Peyer's patch (tissue), 4 donors: Measurements from ENCODE around the gene HEXD. TPM values are rescaled to one million over a fixed set of nuclear protein-coding genes. Genes with fewer than 3 reads are reported as not detected.

Source experiments
- DNase-seq, 3 donors: peaks; one replicate each; pipeline ENCODE4 v3.0.0-alpha.2; 2017 to 2019
- H3K27ac ChIP-seq, 4 donors: fragments of 200-600 bp; sonication (generic); one replicate each; pipeline ENCODE4 v1.5.1; 2016 to 2019
- H3K27me3 ChIP-seq, 2 donors: fragments of 200-600 bp; sonication (generic); one replicate each; pipeline ENCODE4 v1.5.1; 2019
- H3K36me3 ChIP-seq, 3 donors: fragments of 200-600 bp; sonication (generic); one replicate each; pipeline ENCODE4 v1.5.1; 2016 to 2019
- H3K4me1 ChIP-seq, 4 donors: fragments of 200-600 bp; sonication (generic); one replicate each; pipeline ENCODE4 v1.5.1; 2016 to 2019
- H3K4me3 ChIP-seq, 4 donors: fragments of 200-600 bp; sonication (generic); 1 replicate in 3 of 4; 2 replicates in 1 of 4; pipeline ENCODE4 v1.5.1; 2016 to 2019; ENCODE audit warnings: mild to moderate bottlenecking in 1 of 4
- H3K9me3 ChIP-seq, 4 donors: fragments of 200-600 bp; sonication (generic); one replicate each; pipeline ENCODE4 v1.5.1; 2016 to 2019; ENCODE audit warnings: mild to moderate bottlenecking in 1 of 4
- POLR2A ChIP-seq, 2 donors: fragments of 450-650 bp; IDR thresholded peaks; one replicate each; pipeline ENCODE4 v1.5.1; 2017; ENCODE audit warnings: antibody characterized with exemption in 2 of 2, mild to moderate bottlenecking in 2 of 2, moderate library complexity in 2 of 2
- total RNA-seq, 4 donors: library from RNA; depleted of rRNA; stranded (reverse); fragments of >200 nt; gene quantifications; one replicate each; pipeline ENCODE4 v1.1.0, GENCODE V29; 2016
- TF ChIP-seq, protein P1 (sequence below), 6 experiments: fragments of 450-650 bp in 4 of 6; fragments of 200-600 bp in 2 of 6; sonication (generic) in 1 of 6; IDR thresholded peaks; one replicate each; pipeline ENCODE4 v1.5.1; 2017 to 2019; ENCODE audit warnings: antibody characterized with exemption in 6 of 6, mild to moderate bottlenecking in 3 of 6, moderate library complexity in 1 of 6

The HEXD gene
- 100 to 1,000 TPM in 1 of 4 donors, 10 to 100 TPM in 3; 42.7 to 128 (median 80.5) TPM for total RNA-seq

DNA sequence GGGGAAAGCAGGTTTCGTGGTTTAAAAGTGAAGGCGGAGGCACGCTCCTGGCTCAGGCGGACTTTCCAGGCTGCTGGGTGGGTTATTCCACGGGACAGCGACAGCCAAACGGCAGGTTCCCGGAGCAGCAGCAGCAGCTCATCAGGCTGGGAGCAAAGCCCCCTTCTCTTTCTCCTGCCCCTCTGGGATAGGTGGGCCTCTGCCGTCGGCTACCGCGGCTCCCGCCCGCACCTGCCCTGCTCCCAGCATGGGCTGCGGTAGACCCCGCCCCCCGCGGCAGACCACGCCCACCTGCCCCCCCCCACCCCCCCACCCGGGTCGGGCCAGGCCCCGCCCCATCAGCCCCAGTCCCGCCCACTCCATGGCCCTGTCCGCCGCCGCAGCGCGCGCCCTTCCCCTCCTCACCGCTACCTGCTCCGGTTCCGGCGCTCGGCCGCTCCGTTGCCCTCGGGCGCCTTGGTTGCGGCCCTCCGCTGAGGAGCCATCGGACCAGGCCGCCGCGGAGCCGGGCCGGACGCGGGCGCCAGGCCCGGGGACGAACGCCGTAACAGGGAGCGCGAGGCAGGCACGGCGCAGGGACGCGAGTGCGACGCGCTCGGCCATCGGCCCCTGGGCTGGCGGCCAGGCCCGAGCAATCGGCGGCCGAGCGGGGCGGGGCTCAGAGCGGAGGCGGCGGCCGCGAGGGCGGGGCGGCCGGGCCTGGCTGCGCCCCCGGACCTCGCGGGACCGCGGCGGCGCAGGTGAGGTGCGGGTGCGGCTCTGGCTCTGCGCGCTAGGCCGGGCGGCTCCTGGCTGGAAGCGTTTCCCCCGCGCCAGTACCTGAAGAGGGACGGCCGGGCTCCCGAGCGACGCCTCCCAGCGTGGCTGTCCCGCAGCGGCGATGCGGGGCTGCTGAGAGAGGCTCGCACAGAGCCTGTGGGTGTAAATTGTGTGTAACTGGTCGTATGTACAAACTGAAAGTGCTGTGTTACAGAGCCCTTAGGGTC is at the start of gene HEXD, which contains the start of gene OGFOD3:
HEXD (plus strand) TSS at position 347 of the 986 bp plus-strand sequence. CDS start 1,453 bp downstream, outside the sequence.
OGFOD3 (minus strand) TSS at position 586 of the 986 bp plus-strand sequence; CDS start at position 485, 101 bp downstream.
- Histone ChIP-seq H3K36me3 (peaks cover 0 to 9% (median 0%) of the 10 kb centered on the region in 3 donors), H3K4me1 (peaks cover 0 to 13% (median 3%) of the 10 kb centered on the region in 4 donors), H3K4me3 (peak within 1 kb of the TSS; percentile 83 to 100 (median 90)), H3K27ac (peak within 1 kb of the TSS; percentile 89 to 97 (median 94)), H3K27me3 (no peaks in the 10 kb centered on the region), H3K9me3 (peaks cover 0 to 5% (median 0%) of the 10 kb centered on the region in 4 donors)
- peak; percentile 77 to 95 (median 92) for DNase-seq
- peak; percentile 58 to 65 for TF ChIP-seq POLR2A (IDR thresholded peaks at IDR 0.05)
- TF ChIP-seq, protein P1, sequence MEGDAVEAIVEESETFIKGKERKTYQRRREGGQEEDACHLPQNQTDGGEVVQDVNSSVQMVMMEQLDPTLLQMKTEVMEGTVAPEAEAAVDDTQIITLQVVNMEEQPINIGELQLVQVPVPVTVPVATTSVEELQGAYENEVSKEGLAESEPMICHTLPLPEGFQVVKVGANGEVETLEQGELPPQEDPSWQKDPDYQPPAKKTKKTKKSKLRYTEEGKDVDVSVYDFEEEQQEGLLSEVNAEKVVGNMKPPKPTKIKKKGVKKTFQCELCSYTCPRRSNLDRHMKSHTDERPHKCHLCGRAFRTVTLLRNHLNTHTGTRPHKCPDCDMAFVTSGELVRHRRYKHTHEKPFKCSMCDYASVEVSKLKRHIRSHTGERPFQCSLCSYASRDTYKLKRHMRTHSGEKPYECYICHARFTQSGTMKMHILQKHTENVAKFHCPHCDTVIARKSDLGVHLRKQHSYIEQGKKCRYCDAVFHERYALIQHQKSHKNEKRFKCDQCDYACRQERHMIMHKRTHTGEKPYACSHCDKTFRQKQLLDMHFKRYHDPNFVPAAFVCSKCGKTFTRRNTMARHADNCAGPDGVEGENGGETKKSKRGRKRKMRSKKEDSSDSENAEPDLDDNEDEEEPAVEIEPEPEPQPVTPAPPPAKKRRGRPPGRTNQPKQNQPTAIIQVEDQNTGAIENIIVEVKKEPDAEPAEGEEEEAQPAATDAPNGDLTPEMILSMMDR (IDR thresholded peaks at IDR 0.05), result peak in 4 of 6 experiments; percentile 31 to 54 (median 38)

DNA sequence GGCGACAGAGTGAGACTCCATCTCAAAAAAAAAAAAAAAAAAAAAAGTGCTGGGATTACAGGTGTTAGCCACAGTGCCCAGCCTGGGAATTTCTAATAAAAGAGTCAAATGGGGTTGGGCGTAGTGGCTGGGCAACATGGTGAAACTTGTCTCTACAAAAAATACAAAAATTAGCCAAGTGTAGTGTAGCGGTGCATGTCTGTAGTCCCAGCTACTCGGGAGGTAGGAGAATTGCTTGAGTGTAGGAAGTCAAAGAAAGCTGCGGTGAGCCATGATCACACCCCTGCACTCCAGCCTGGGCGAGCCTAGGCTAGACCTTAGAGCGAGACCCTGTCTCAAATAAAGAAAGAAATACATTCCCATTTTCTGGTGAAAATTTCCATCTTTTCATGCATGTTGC is 48.9 kb upstream of the HEXD start:
- Histone ChIP-seq H3K36me3 (no peaks in the 10 kb centered on the region), H3K27ac (no peak overlapping the region), H3K9me3 (no peaks in the 10 kb centered on the region), H3K27me3 (peaks cover 0 to 23% of the 10 kb centered on the region in 2 donors), H3K4me3 (no peak overlapping the region), H3K4me1 (peaks cover 0 to 19% (median 9%) of the 10 kb centered on the region in 4 donors)
- TF ChIP-seq, protein P1 (IDR thresholded peaks at IDR 0.05), result no peak
- TF ChIP-seq POLR2A (IDR thresholded peaks at IDR 0.05), result no peak
- no peak for DNase-seq

GRCh38 chr17:82370471-82371332 is 47.4 kb upstream of the HEXD start:
- peak; percentile 32 to 60 (median 46) for DNase-seq
- Histone ChIP-seq H3K27me3 (peaks cover 0 to 37% of the 10 kb centered on the region in 2 donors), H3K4me3 (peak overlapping the region; percentile 0 to 51 (median 35)), H3K36me3 (no peaks in the 10 kb centered on the region), H3K9me3 (no peaks in the 10 kb centered on the region), H3K27ac (no peak overlapping the region), H3K4me1 (peaks cover 0 to 19% (median 9%) of the 10 kb centered on the region in 4 donors)
- TF ChIP-seq, protein P1 (IDR thresholded peaks at IDR 0.05), result no peak
- no peak for TF ChIP-seq POLR2A (IDR thresholded peaks at IDR 0.05)

DNA sequence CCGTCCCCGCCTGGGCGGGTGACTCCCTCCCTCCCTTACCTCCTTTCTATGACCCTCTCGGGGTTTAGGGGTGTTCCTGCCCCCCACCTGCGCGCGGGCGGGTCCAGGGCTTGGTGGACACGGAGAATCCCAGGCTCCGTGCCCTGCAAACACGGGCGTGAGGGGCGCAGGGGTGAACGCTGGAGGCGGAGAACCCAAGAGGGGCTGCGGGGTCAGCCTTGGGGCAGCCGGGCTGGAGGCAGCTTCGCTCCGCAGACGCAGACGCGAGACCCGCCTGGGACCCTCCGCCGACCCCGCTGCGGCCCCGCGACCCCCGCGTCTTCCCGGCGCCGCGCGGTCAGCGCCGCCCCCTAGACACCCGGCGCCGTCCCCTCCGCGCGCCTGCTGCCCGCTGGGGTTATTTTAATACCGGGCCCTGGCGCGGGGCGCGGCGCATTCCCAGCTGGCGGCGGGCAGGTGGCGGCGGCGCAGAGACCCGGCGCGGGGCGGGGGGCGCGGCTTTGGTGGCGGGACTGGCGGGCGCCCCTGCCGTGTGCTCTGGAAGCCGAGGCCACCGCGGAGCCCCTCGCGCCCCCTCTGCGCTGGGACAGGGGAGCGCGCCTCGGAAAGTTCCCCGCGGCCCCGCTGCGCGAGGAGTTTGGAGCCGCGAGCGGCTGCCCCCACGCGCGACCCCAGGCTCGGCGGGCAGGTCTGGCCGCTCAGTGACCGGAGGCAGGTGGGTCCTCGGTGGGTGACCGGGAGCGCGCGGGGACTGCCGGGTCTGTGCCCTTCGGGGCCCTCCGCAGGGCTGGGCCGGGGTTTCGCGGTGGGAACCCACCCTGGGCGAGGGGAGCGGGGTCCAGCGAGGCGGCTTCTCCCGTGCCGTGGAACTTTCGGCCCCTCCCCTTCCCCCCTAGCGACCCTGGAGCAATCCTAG is 46.6 kb upstream of the HEXD start, which contains the start of gene UTS2R:
UTS2R (plus strand) TSS at position 433 of the 916 bp plus-strand sequence. CDS start 2,560 bp downstream, outside the sequence.
- H3K9me3 ChIP-seq, result no peaks in the 10 kb centered on the region
- H3K36me3 ChIP-seq, result no peaks in the 10 kb centered on the region
- H3K27me3 ChIP-seq, result peaks cover 0 to 37% of the 10 kb centered on the region in 2 donors
- H3K4me3 ChIP-seq, result peak within 1 kb of the TSS; percentile 0 to 51 (median 35)
- no peak for TF ChIP-seq POLR2A (IDR thresholded peaks at IDR 0.05)
- TF ChIP-seq, protein P1 (IDR thresholded peaks at IDR 0.05), result no peak
- no peak within 1 kb of the TSS for H3K27ac ChIP-seq
- H3K4me1 ChIP-seq, result peaks cover 0 to 19% (median 9%) of the 10 kb centered on the region in 4 donors
- DNase-seq, result peak in 1 of 3 donors; percentile 34
